ENCODE measurements around the gene CHRDL1.
A peak's percentile ranks its signal among the peaks of the same experiment; 100 is the strongest.

Gene CHRDL1

DNA sequence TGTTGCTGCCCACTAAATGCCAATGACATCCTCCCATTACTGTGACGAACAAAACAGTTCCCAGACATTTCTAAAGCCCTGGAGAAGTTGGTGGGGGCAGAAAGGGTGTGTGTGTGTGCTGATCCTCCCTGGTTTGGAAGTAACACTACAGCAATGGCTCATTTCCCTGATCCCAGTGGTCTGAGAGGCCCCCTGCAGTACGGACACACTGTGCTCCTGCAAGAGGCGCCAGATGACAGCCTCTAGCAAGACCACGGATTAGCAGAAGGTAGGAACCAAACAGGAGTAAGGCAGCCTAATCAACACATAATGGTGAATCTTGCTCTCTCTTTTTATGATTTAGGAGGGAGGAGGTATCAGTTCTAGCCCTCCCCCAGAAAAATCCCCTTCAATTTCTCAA is 49.6 kb downstream of the CHRDL1 start:
- H3K4me3 ChIP-seq (ENCODE audit: low read depth, low read length) = no peak overlapping the region
- TF ChIP-seq, protein P1, sequence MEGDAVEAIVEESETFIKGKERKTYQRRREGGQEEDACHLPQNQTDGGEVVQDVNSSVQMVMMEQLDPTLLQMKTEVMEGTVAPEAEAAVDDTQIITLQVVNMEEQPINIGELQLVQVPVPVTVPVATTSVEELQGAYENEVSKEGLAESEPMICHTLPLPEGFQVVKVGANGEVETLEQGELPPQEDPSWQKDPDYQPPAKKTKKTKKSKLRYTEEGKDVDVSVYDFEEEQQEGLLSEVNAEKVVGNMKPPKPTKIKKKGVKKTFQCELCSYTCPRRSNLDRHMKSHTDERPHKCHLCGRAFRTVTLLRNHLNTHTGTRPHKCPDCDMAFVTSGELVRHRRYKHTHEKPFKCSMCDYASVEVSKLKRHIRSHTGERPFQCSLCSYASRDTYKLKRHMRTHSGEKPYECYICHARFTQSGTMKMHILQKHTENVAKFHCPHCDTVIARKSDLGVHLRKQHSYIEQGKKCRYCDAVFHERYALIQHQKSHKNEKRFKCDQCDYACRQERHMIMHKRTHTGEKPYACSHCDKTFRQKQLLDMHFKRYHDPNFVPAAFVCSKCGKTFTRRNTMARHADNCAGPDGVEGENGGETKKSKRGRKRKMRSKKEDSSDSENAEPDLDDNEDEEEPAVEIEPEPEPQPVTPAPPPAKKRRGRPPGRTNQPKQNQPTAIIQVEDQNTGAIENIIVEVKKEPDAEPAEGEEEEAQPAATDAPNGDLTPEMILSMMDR (IDR thresholded peaks at IDR 0.05; ENCODE audit: low read depth, low read length, missing control alignments) = no peak
- DNase-seq (ENCODE audit: low read depth) = no peak

DNA sequence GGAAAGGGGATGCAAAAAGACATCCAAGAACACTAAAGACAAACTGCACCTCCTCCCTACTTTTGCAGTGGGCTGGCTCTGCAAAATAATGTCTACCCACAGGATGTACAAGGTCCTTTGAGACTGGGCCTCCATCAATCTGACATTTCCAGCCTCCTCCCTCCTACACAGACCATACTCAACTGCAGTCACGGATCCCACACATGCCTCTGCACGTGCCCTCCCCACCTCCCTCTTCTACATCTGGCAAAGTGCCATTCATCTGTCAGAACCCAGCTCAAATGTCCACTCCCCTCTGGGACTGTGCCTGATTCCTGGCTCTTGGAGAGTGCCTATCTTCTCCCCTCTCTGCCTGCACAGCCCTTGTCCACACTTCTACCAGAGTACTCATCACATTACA is 50.3 kb downstream of the CHRDL1 start:
- TF ChIP-seq, protein P1 (IDR thresholded peaks at IDR 0.05; ENCODE audit: low read depth, low read length, missing control alignments) = no peak
- H3K4me3 ChIP-seq (ENCODE audit: low read depth, low read length) = no peak overlapping the region
- DNase-seq (ENCODE audit: low read depth) = no peak

DNA sequence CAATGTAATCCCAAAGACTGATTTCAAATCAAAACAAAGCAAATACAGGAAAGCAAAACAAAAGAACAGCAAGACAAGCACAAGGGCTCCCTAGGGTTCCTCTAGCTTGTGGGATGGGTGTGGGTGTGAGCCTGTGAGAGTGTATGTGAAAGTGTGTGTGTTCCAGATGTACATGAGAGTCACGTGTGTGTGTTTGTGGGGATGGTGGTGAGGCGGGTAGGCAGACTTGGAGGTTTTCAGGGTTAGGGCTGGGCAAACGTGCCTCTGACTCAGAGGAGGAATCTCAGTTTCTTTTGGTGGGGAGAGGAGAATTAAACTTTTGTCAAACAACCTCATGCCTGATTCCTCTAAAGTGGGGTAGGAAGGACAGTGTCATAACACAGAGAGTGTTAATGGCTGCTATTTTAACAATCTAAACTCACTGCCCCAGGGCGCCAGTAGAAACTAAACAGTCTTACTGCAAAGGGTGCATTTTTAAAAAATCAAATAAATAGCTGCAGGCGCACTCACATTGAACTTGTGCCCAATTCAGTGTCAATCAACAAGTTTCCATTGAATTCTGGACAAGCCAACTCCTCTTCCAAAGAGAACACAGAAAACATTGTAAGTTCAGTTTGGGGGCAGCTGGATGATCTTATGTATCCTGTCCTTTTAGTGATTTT is 51.8 kb downstream of the CHRDL1 start:
- DNase-seq (ENCODE audit: low read depth) = peak; percentile 4
- H3K4me3 ChIP-seq (ENCODE audit: low read depth, low read length) = no peak overlapping the region
- TF ChIP-seq, protein P1 (IDR thresholded peaks at IDR 0.05; ENCODE audit: low read depth, low read length, missing control alignments) = no peak

DNA sequence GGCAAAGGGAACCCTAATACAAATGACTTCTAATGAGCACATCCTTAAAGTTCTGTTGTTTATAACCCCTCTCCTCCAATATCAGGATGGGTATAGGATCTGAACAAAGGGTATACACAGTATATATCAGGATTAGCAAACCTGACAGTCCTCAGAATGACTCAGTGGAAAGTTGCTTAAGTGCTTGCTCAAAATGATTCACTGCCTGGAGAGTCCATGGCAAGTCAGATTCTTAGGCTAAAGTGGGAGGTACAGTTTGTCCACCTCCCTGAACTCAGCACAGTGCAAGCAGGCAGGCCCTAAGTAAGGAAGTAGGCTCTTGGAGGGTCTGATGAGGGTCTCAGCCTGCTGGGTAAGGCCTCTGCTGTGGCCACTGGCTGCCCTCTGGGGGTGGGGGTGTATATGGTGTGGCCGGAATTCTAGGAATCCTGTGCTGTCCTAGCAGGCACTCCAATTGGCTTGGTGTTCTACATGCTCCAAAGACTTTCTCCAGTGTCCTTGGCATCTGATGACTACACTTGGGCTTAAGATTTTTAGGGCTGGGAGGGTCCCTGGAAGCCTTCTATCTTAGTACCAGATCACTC is 54.3 kb downstream of the CHRDL1 start:
- H3K4me3 ChIP-seq (ENCODE audit: low read depth, low read length) = no peak overlapping the region
- no peak for DNase-seq (ENCODE audit: low read depth)
- TF ChIP-seq, protein P1 (IDR thresholded peaks at IDR 0.05; ENCODE audit: low read depth, low read length, missing control alignments) = no peak

DNA sequence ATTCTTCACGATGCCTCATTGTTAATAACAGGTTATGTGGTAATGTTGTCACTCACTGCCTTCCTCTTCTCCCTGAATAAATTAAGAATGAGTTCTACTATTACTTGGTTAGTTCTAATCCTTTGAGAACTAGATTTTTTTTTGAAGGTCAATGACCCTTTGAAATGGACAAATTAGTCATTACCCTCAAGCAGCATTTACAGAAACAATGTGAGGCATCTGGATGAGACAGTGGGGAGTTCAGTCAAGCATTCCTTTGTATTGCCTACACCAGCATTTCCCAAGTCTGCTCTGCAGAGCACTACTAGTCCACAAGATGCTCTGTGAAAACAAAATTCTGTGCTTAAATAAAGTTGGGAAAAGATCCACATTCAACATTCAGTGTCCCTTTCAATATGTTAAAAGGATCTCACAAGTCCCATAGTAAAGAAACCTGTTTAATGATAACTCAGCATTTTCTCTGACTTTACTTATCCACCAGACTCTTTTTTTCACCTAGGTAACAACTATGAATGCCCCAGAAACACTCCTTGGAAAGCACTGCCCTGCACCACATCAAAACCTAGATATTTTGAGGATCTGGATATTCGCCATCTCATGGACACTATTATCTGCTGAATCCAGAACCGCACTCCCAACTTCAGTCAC is 60.6 kb downstream of the CHRDL1 start:
- TF ChIP-seq, protein P1 (IDR thresholded peaks at IDR 0.05; ENCODE audit: low read depth, low read length, missing control alignments) = no peak
- no peak overlapping the region for H3K4me3 ChIP-seq (ENCODE audit: low read depth, low read length)
- DNase-seq (ENCODE audit: low read depth) = no peak

DNA sequence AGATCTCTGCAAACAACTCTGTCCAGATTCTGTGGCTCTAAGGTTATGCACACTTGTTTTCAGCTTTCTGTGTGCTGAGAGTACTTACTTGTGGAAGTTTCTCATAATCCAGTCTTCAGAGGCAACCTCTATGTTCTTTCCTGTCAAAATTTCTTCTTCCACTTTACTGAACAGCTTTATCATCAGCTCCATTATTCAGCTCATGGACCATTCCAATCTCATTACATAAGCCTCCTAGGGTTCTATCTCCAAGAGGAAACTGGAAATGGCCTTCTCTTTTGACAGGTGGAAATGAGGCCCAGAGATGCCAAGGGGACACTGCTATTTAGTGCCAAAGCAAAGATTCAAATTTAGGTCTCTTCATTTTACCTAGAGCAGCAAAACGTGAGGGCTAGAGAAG is 61.3 kb downstream of the CHRDL1 start:
- no peak overlapping the region for H3K4me3 ChIP-seq (ENCODE audit: low read depth, low read length)
- DNase-seq (ENCODE audit: low read depth) = no peak
- TF ChIP-seq, protein P1 (IDR thresholded peaks at IDR 0.05; ENCODE audit: low read depth, low read length, missing control alignments) = no peak

All from GM12864 (cell line).